ENCODE measurements around the gene RFFL. TPM values are rescaled to one million over a fixed set of nuclear protein-coding genes. Genes with fewer than 3 reads are reported as not detected.
A peak's percentile ranks its signal among the peaks of the same experiment; 100 is the strongest.

The RFFL gene
- total RNA-seq, 1 experiment from 2014 or later: 29.6 TPM

GRCh38 chr17:35103271-35103670 lies 39.8 kb upstream of the RFFL start:
- H3K4me3 Mint-ChIP-seq (ENCODE audit: unreplicated experiment): no peak overlapping the region
- no peaks in the 10 kb centered on the region for H3K9me3 ChIP-seq
- H3K9me3 Mint-ChIP-seq (ENCODE audit: unreplicated experiment): no peaks in the 10 kb centered on the region
- no peak for TF ChIP-seq CTCF (IDR thresholded peaks at IDR 0.05; ENCODE audit: insufficient read depth in 1 of 2, low read depth in 1 of 2, low read length in 1 of 2, severe bottlenecking in 1 of 2, unreplicated experiment in 1 of 2)
- no peaks in the 10 kb centered on the region for H3K36me3 ChIP-seq (ENCODE audit: control insufficient read depth, insufficient read depth, low read length)
- CTCF ChIA-PET: no interaction called here
- no peaks in the 10 kb centered on the region for H3K4me1 Mint-ChIP-seq (ENCODE audit: low read depth, unreplicated experiment)
- no peak for DNase-seq
- H3K36me3 Mint-ChIP-seq (ENCODE audit: insufficient read depth, unreplicated experiment): peaks cover 24% of the 10 kb centered on the region
- intact Hi-C loops (cut with micrococcal nuclease; ENCODE audit: unreplicated experiment): no loop called here
- POLR2A ChIA-PET: no interaction called here
- BruUV-seq (replicated peaks): no TSS peak
- H3K4me1 ChIP-seq: no peaks in the 10 kb centered on the region
- no peak overlapping the region for H3K4me3 ChIP-seq (ENCODE audit: low read depth, low read length)
- no peak overlapping the region for H3K27ac Mint-ChIP-seq (ENCODE audit: unreplicated experiment)
- no peaks in the 10 kb centered on the region for H3K27me3 Mint-ChIP-seq (ENCODE audit: insufficient read depth, unreplicated experiment)
- no peaks in the 10 kb centered on the region for H3K27me3 ChIP-seq (replicated peaks; ENCODE audit: control insufficient read depth, insufficient read depth, low read length)

GRCh38 chr17:35101725-35102124 lies 38.2 kb upstream of the RFFL start:
- Mint-ChIP-seq H3K4me1 (ENCODE audit: low read depth, unreplicated experiment) (no peaks in the 10 kb centered on the region), H3K4me3 (ENCODE audit: unreplicated experiment) (no peak overlapping the region), H3K36me3 (ENCODE audit: insufficient read depth, unreplicated experiment) (peaks cover 24% of the 10 kb centered on the region), H3K9me3 (ENCODE audit: unreplicated experiment) (no peaks in the 10 kb centered on the region), H3K27me3 (ENCODE audit: insufficient read depth, unreplicated experiment) (no peaks in the 10 kb centered on the region), H3K27ac (ENCODE audit: unreplicated experiment) (no peak overlapping the region)
- no peak for DNase-seq
- Histone ChIP-seq H3K4me1 (no peaks in the 10 kb centered on the region), H3K36me3 (ENCODE audit: control insufficient read depth, insufficient read depth, low read length) (no peaks in the 10 kb centered on the region), H3K27me3 (replicated peaks; ENCODE audit: control insufficient read depth, insufficient read depth, low read length) (no peaks in the 10 kb centered on the region), H3K9me3 (no peaks in the 10 kb centered on the region), H3K4me3 (ENCODE audit: low read depth, low read length) (no peak overlapping the region)
- BruUV-seq (replicated peaks): no TSS peak
- CTCF ChIA-PET: no interaction called here
- TF ChIP-seq CTCF (IDR thresholded peaks at IDR 0.05; ENCODE audit: insufficient read depth in 1 of 2, low read depth in 1 of 2, low read length in 1 of 2, severe bottlenecking in 1 of 2, unreplicated experiment in 1 of 2): no peak
- POLR2A ChIA-PET: no interaction called here
- intact Hi-C loops (cut with micrococcal nuclease; ENCODE audit: unreplicated experiment): no loop called here

DNA sequence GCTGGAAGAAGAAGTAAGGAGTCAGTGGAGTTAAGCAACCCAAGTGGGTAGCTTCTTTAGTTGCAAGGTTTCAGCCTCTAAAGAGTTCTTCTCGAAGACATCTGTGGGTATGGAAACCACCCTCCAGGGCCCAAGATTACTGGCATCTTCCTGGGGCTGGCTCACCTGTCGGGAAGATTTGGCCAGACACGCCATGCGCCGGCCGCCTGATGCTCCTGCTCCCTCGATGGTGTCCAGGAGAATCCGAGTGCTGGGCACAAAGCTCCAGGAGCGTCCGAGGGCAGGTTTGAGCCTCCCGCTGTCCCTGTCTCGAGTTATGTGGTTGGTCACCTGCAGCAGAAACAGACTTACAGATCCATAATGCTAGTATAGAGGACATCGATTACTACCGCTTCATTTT lies 37.5 kb upstream of the RFFL start:
- peak in 1 of 2 experiments; percentile 13 for DNase-seq
- no peak overlapping the region for H3K4me3 Mint-ChIP-seq (ENCODE audit: unreplicated experiment)
- intact Hi-C loops (cut with micrococcal nuclease; ENCODE audit: unreplicated experiment): no loop called here
- no peaks in the 10 kb centered on the region for H3K4me1 ChIP-seq
- no peaks in the 10 kb centered on the region for H3K9me3 Mint-ChIP-seq (ENCODE audit: unreplicated experiment)
- no peaks in the 10 kb centered on the region for H3K27me3 Mint-ChIP-seq (ENCODE audit: insufficient read depth, unreplicated experiment)
- H3K27ac Mint-ChIP-seq (ENCODE audit: unreplicated experiment): no peak overlapping the region
- no peak overlapping the region for H3K4me3 ChIP-seq (ENCODE audit: low read depth, low read length)
- no peaks in the 10 kb centered on the region for H3K36me3 ChIP-seq (ENCODE audit: control insufficient read depth, insufficient read depth, low read length)
- H3K27me3 ChIP-seq (replicated peaks; ENCODE audit: control insufficient read depth, insufficient read depth, low read length): no peaks in the 10 kb centered on the region
- peaks cover 24% of the 10 kb centered on the region for H3K36me3 Mint-ChIP-seq (ENCODE audit: insufficient read depth, unreplicated experiment)
- TF ChIP-seq CTCF (IDR thresholded peaks at IDR 0.05; ENCODE audit: insufficient read depth in 1 of 2, low read depth in 1 of 2, low read length in 1 of 2, severe bottlenecking in 1 of 2, unreplicated experiment in 1 of 2): no peak
- BruUV-seq (replicated peaks): no TSS peak
- no peaks in the 10 kb centered on the region for H3K4me1 Mint-ChIP-seq (ENCODE audit: low read depth, unreplicated experiment)
- no peaks in the 10 kb centered on the region for H3K9me3 ChIP-seq
- ChIA-PET POLR2A (no interaction called here), CTCF (no interaction called here)

Measured in Caco-2 (cell line).